Amygdala (tissue), 56 donors: ENCODE results near the gene TGFB1.

Experiments used
- DNase-seq, 56 donors: peaks; one replicate each; lab custom pipeline; 2025; lab: John Stamatoyannopoulos, UW

Gene TGFB1

GRCh38 chr19:41323430-41324125 lies 30.1 kb downstream of the TGFB1 start:
- peak in 3 of 56 donors; percentile 14 to 40 (median 24) for DNase-seq

- no peak for DNase-seq
Measured at GRCh38 chr19:41323023-41323422, 30.7 kb downstream of the TGFB1 start.

- DNase-seq: no peak
Measured at GRCh38 chr19:41322451-41322850, 31.3 kb downstream of the TGFB1 start.

- peak in 3 of 56 donors; percentile 12 to 29 (median 18) for DNase-seq
Measured at GRCh38 chr19:41321600-41322270, 32.0 kb downstream of the TGFB1 start.

- no peak for DNase-seq
Measured at GRCh38 chr19:41321204-41321599, 32.5 kb downstream of the TGFB1 start.

GRCh38 chr19:41320568-41320967 lies 33.2 kb downstream of the TGFB1 start:
- DNase-seq: no peak

GRCh38 chr19:41320185-41320518 lies 33.6 kb downstream of the TGFB1 start:
- DNase-seq: no peak

- DNase-seq: no peak
Measured at GRCh38 chr19:41319500-41320184, 34.1 kb downstream of the TGFB1 start.

GRCh38 chr19:41318696-41319499 lies 34.8 kb downstream of the TGFB1 start:
- DNase-seq: no peak

- no peak for DNase-seq
Measured at GRCh38 chr19:41316306-41316920, 37.3 kb downstream of the TGFB1 start.

GRCh38 chr19:41311613-41312012 lies 42.1 kb downstream of the TGFB1 start:
- DNase-seq: no peak

GRCh38 chr19:41311072-41311471 lies 42.6 kb downstream of the TGFB1 start:
- DNase-seq: no peak

- DNase-seq: peak in 54 of 56 donors; percentile 36 to 96 (median 79)
Measured at GRCh38 chr19:41310033-41310831, 43.5 kb downstream of the TGFB1 start, which contains the start of gene CCDC97. Gene CCDC97 (plus strand): TSS chr19:41310172. CDS start chr19:41310311, 139 bp downstream.

- peak in 9 of 56 donors; percentile 17 to 58 (median 32) for DNase-seq
Measured at GRCh38 chr19:41309180-41310032, 44.3 kb downstream of the TGFB1 start.

- peak in 55 of 56 donors; percentile 35 to 96 (median 78) for DNase-seq
Measured at GRCh38 chr19:41308450-41309179, 45.1 kb downstream of the TGFB1 start.

- DNase-seq: no peak
Measured at GRCh38 chr19:41307954-41308449, 45.7 kb downstream of the TGFB1 start.

GRCh38 chr19:41307090-41307875 lies 46.4 kb downstream of the TGFB1 start:
- DNase-seq: no peak
